Activated T-helper 17 cell treated with anti-CD3 and anti-CD28 coated beads, Interleukin-2, amount 50 U/mL, for 72 hours (primary cell): ENCODE results near the gene PSKH1. TPM values are rescaled to one million over a fixed set of nuclear protein-coding genes. Genes with fewer than 3 reads are reported as not detected.
"Not testable (repeated sequence)": the region's sequence is repeated elsewhere in the genome, so short reads cannot be mapped to it uniquely, and the experiment has no call there.

ENCODE experiments used
- ATAC-seq: fragments of 150-1000 bp; cut with Tn5 transposase; replicated peaks from 2 replicates; pipeline ENCODE4 v1.10.0; 2021; ENCODE audit warnings: mild to moderate bottlenecking, moderate library complexity
- H3K27ac Mint-ChIP-seq: one replicate; pipeline ENCODE4 v1.8.0; 2022; ENCODE audit warnings: mixed read lengths
- H3K27me3 Mint-ChIP-seq: one replicate; pipeline ENCODE4 v1.8.0; 2022; ENCODE audit warnings: mixed read lengths
- H3K36me3 Mint-ChIP-seq: one replicate; pipeline ENCODE4 v1.8.0; 2022; ENCODE audit warnings: low read depth, mild to moderate bottlenecking, mixed read lengths
- H3K4me1 Mint-ChIP-seq: one replicate; pipeline ENCODE4 v1.8.0; 2022; ENCODE audit warnings: mixed read lengths
- H3K4me3 Mint-ChIP-seq: one replicate; pipeline ENCODE4 v1.8.0; 2022; ENCODE audit warnings: mild to moderate bottlenecking, mixed read lengths
- H3K9me3 Mint-ChIP-seq: one replicate; pipeline ENCODE4 v1.8.0; 2022; ENCODE audit warnings: mixed read lengths
- total RNA-seq, 2 donors: library from RNA; stranded (reverse); gene quantifications; one replicate each; pipeline ENCODE4 v1.2.3, GENCODE V29; 2022

PSKH1 gene
- total RNA-seq, 2 donors from 2014 or later: 7.5 to 11.8 TPM

- Mint-ChIP-seq H3K27ac (peak overlapping the region; percentile 46), H3K4me3 (no peak overlapping the region), H3K4me1 (peaks cover 13% of the 10 kb centered on the region), H3K27me3 (no peaks in the 10 kb centered on the region), H3K9me3 (no peaks in the 10 kb centered on the region), H3K36me3 (peaks cover 48% of the 10 kb centered on the region)
- no peak for ATAC-seq
Observed at GRCh38 chr16:67860589-67861398, 32.3 kb upstream of the PSKH1 start.

DNA sequence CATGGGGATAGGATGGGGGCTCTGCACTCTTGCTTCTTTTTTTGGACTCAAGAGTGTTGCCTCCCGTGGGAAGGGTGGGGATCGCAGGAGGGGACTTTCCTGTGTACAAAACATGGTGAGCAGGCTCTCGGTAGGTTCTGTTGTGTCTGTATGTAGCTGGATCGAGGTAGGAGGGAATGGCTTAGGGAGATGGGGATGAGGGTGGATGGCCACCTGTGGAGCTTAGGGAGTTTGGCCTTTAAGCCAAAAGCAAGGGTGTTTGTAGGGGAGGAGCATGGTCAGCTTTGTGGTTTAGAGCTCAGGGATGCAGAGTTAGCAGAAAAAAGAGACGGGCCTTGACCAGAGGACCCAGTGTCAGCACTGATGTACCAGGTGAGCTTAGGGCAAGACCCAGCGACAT, 31.2 kb upstream of the PSKH1 start:
- Mint-ChIP-seq H3K9me3 (no peaks in the 10 kb centered on the region), H3K27ac (peak overlapping the region; percentile 46), H3K27me3 (no peaks in the 10 kb centered on the region), H3K4me1 (peaks cover 11% of the 10 kb centered on the region), H3K4me3 (no peak overlapping the region), H3K36me3 (peaks cover 59% of the 10 kb centered on the region)
- no peak for ATAC-seq

DNA sequence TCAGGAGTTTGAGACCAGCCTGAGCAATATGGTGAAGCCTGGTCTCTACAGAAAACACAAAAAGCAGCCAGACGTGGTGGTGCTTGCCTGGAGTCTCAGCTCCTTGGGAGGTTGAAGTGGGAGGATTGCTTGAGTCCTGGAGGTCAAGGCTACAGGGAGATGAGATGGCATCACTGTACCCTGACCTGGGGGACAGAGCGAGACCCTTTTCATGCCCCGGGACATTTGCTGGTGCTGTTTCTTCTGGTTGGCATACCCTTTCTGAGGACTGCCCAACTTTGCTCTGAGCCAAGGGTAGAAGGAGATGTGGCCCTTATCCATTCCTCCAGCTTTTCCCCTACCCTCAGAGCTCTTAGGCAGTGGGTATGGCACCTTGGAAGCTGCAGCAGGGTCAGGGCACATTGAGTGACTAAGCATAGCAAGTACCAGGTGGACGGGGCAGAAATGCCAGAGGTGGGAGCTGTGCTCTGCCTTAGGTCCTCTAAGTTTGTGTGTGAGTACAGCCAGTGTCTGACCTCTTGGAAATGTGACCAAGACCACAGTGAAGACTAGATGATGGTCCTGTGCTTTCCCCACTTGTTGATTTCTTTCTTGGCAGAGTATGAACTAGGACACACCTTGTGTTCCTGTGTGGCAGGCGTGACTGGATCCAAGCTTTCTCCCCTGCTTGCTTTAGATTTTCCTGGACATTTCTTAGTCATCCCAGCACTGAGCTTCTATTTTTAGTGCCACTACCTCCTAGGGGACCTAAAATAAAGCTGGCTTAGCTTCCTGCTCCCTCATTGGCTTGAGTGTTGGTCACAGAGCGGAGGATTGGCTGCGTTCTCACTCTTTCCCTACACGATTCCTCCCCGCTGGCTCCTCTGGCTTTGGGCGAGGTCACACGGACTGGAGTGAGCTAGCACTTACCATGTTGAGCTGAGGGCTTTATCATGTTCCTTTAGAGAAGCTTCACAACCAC, 30.2 kb upstream of the PSKH1 start:
- Mint-ChIP-seq H3K4me1 (peaks cover 2% of the 10 kb centered on the region), H3K27ac (peak overlapping the region; percentile 46), H3K36me3 (peaks cover 67% of the 10 kb centered on the region), H3K27me3 (no peaks in the 10 kb centered on the region), H3K4me3 (no peak overlapping the region), H3K9me3 (no peaks in the 10 kb centered on the region)
- ATAC-seq: no peak

DNA sequence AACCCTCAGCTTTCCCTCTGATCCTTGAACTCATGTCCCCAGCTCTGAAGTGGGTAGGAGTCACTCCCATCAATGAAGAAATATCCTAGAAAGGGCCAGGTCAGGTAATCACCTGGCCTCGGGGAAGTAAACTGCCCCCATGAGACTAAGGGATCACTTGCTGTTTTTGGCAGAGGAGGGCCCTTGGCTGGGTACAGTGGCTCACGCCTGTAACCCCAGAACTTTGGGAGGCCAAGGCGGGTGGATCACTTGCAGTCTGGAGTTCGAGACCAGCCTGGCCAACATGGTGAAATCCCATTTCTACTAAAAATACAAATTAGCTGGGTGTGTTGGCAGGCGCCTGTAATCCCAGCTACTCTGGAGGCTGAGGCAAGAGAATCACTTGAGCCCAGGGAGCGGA, 29.0 kb upstream of the PSKH1 start:
- H3K4me1 Mint-ChIP-seq, H3K27me3 Mint-ChIP-seq, H3K27ac Mint-ChIP-seq, ATAC-seq, H3K9me3 Mint-ChIP-seq, H3K4me3 Mint-ChIP-seq: not testable (repeated sequence)
- peaks cover 64% of the 10 kb centered on the region for H3K36me3 Mint-ChIP-seq

GRCh38 chr16:67864594-67864993, 28.5 kb upstream of the PSKH1 start:
- H3K9me3 Mint-ChIP-seq: no peaks in the 10 kb centered on the region
- no peak for ATAC-seq
- H3K27ac Mint-ChIP-seq: no peak overlapping the region
- peaks cover 68% of the 10 kb centered on the region for H3K36me3 Mint-ChIP-seq
- H3K4me1 Mint-ChIP-seq: no peaks in the 10 kb centered on the region
- no peak overlapping the region for H3K4me3 Mint-ChIP-seq
- no peaks in the 10 kb centered on the region for H3K27me3 Mint-ChIP-seq

DNA sequence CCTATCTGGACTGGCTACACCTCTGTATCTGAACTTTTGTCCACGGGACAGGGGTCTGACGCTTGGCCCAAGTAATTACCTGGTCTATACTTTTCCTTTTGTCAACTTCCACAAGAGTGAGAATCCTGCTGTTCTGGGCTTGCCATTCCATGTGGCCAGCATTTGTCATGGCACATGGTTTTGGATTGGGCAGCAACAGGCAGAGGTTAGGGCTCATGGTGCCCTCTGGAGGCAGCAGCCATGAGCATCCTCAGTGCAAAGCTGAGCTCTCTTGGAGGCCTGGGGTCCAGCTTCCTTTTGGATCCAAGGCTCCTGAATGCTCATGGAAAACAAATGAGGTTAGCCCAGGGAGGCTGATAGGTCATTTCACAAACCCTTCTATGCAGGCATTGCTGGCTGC, 27.7 kb upstream of the PSKH1 start:
- H3K4me3 Mint-ChIP-seq: no peak overlapping the region
- peak; percentile 60 for ATAC-seq
- H3K9me3 Mint-ChIP-seq: no peaks in the 10 kb centered on the region
- no peaks in the 10 kb centered on the region for H3K27me3 Mint-ChIP-seq
- no peaks in the 10 kb centered on the region for H3K4me1 Mint-ChIP-seq
- H3K36me3 Mint-ChIP-seq: peaks cover 71% of the 10 kb centered on the region
- no peak overlapping the region for H3K27ac Mint-ChIP-seq

GRCh38 chr16:67868290-67868689, 24.8 kb upstream of the PSKH1 start:
- no peak overlapping the region for H3K4me3 Mint-ChIP-seq
- H3K4me1 Mint-ChIP-seq: no peaks in the 10 kb centered on the region
- H3K27me3 Mint-ChIP-seq: no peaks in the 10 kb centered on the region
- no peak for ATAC-seq
- no peaks in the 10 kb centered on the region for H3K9me3 Mint-ChIP-seq
- peaks cover 70% of the 10 kb centered on the region for H3K36me3 Mint-ChIP-seq
- no peak overlapping the region for H3K27ac Mint-ChIP-seq

DNA sequence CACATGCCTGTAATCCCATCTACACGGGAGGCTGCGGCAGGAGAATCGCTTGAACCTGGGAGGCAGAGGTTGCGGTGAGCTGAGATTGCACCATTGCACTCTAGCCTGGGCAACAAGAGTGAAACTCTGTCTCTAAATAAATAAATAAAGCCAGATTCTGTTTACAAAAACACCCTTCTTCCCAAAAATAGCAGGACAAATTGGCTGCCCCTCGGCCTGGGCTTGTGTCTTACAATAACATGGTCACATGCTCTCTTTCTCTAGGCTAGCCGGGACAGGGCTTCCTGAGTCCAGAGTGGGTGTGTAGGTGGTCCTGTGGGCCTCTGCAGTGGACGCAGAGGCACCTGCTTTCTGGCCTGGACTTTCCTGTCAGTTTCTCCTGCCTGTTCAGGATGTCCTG, 23.4 kb upstream of the PSKH1 start:
- Mint-ChIP-seq H3K27me3 (no peaks in the 10 kb centered on the region), H3K27ac (no peak overlapping the region), H3K4me3 (no peak overlapping the region), H3K4me1 (peaks cover 6% of the 10 kb centered on the region), H3K36me3 (peaks cover 74% of the 10 kb centered on the region), H3K9me3 (no peaks in the 10 kb centered on the region)
- no peak for ATAC-seq

GRCh38 chr16:67871256-67871655, 21.8 kb upstream of the PSKH1 start:
- no peaks in the 10 kb centered on the region for H3K9me3 Mint-ChIP-seq
- ATAC-seq: no peak
- no peaks in the 10 kb centered on the region for H3K27me3 Mint-ChIP-seq
- peaks cover 16% of the 10 kb centered on the region for H3K4me1 Mint-ChIP-seq
- H3K27ac Mint-ChIP-seq: peak overlapping the region; percentile 97
- H3K4me3 Mint-ChIP-seq: no peak overlapping the region
- H3K36me3 Mint-ChIP-seq: peaks cover 73% of the 10 kb centered on the region

DNA sequence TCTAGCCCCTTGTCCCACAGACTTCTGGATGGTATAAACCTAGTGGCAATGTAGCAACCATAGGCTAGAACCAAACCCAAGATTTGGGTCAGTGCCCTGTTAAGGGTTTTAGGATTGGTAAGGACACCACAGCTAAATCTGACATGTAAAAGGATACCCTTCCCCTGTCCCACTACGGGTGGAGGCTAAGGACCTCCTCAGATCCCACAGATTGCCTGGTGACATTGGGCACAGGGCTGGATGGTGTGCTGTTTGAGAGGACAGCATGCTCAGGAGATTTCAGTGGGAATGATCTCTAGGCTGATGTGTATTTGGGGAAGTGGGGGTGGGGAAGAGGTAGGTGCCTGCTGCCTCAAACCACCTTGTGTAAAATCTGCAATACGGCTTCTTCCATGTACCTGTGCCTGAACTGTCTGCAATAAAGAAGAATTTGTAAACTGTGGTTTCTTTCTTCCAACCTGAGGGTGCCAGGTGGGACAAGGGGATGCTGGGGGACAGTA, 20.9 kb upstream of the PSKH1 start:
- Mint-ChIP-seq H3K4me3 (peak overlapping the region; percentile 99), H3K27me3 (no peaks in the 10 kb centered on the region), H3K36me3 (peaks cover 73% of the 10 kb centered on the region), H3K9me3 (no peaks in the 10 kb centered on the region), H3K27ac (peak overlapping the region; percentile 97), H3K4me1 (peaks cover 16% of the 10 kb centered on the region)
- ATAC-seq: no peak

DNA sequence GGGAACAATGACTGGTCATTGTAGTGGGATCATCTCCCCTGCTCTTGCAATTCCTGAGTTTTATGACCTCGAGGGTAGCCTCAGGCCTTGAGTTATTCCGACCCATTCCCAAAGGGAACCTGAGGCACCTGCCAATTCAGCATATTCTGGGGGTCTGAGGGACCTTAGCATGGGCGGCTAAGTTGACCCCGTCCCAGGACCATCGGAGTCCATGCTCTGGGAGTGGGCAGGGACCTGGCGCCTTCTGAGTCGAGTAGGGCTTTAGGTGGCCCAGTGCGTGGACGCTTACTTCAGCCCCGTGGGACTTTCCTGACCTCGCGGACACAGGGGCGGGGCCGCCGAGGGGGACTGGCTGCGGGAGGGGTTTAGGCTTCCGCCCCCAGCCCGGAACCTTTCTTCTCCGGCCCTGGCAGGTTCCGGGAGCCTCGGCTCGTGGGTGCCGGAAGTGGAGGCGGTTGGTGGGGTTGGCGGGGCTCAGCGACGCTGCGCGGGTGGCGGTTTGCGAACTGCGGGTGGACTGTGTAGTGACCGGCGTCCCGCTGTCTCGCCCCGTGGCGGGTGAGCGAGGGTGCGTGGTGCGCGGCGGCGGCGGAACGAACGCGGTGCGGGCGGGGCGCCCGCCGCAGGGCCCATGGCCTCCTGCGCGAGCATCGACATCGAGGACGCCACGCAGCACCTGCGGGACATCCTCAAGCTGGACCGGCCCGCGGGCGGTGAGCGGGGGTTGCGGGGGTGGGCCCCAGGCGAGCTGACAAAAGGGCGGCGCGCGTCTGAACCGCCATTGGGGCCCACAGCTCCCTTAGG, 20.2 kb upstream of the PSKH1 start, which contains the start of gene EDC4:
EDC4 (plus strand) TSS at position 422 of the 804 bp plus-strand sequence; CDS start at position 632, 210 bp downstream.
- peak within 1 kb of the TSS; percentile 99 for H3K4me3 Mint-ChIP-seq
- peak within 1 kb of the TSS; percentile 97 for H3K27ac Mint-ChIP-seq
- H3K9me3 Mint-ChIP-seq: no peaks in the 10 kb centered on the region
- H3K27me3 Mint-ChIP-seq: no peaks in the 10 kb centered on the region
- peaks cover 73% of the 10 kb centered on the region for H3K36me3 Mint-ChIP-seq
- peaks cover 16% of the 10 kb centered on the region for H3K4me1 Mint-ChIP-seq
- peak; percentile 89 for ATAC-seq

DNA sequence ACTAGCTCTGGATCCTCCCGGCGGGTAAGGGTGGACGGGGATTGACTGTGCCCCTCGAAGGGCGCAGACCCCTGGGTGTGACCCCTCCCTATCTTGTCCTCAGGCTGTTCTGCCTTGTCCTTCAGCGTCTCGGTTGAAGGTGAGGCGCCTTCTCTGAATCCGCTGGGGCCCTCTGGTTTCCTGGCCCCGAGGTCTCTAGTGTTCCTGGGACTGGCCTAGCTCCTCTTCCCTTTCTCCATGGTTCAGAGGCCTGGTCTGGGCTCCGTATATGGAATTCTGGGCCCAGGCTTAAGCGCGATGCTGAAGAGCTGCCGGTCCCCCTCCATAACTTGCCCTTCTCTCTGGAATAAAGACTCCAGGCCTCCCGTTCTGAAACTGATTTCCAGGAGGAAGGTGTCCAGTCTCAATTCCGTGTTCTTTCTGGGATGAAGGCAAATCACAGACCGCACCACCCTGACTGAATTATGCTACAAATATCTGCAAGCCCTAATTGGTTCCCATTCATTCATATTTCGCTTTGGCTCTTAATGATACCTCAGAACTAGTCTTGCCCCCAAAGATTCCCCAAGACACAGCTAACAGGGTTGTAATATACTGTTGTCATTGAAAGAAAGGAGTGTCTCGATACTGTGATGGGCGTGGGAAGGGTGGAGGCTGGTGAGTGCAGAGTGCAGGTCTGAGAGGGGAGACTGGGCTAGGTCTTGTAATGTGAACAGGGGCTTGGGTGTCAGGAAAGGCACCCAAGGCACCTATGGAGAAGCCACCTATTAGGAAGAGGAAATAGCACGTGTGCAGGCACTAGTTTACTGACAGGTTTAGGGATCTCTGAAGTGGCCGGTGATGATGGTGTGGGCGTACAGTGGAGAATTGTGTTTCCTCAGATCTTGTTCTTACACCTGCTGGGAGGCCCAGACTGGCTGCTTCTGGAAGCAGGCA, 19.4 kb upstream of the PSKH1 start:
- peak; percentile 21 for ATAC-seq
- peak overlapping the region; percentile 97 for H3K27ac Mint-ChIP-seq
- H3K4me3 Mint-ChIP-seq: peak overlapping the region; percentile 99
- peaks cover 16% of the 10 kb centered on the region for H3K4me1 Mint-ChIP-seq
- H3K9me3 Mint-ChIP-seq: no peaks in the 10 kb centered on the region
- H3K27me3 Mint-ChIP-seq: no peaks in the 10 kb centered on the region
- peaks cover 75% of the 10 kb centered on the region for H3K36me3 Mint-ChIP-seq

DNA sequence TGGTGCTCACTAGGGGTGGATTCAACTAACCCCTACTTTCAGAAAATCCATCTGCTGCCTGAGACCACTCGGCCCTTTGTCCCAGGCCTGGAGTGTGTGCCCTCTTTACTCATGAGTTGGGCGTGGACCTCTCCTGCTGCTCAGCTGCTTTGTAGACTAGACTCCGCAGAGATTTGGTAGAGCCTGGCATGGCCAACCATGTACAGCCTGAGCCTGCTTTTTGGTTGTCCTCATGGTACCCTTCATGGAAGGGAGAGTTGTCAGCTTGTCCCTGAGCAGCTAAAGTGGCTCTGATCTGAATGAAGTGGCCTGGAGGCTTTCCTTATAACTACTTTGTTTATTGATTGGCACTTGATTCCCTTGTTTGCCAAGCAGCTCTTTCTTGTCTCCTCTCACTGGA, 18.7 kb upstream of the PSKH1 start:
- Mint-ChIP-seq H3K27ac (peak overlapping the region; percentile 97), H3K9me3 (no peaks in the 10 kb centered on the region), H3K4me3 (peak overlapping the region; percentile 99), H3K27me3 (no peaks in the 10 kb centered on the region), H3K4me1 (peaks cover 16% of the 10 kb centered on the region), H3K36me3 (peaks cover 76% of the 10 kb centered on the region)
- no peak for ATAC-seq
